Gastrocnemius medialis (tissue), 4 donors: Measurements from ENCODE around the gene GSTM1. TPM values are rescaled to one million over a fixed set of nuclear protein-coding genes. Genes with fewer than 3 reads are reported as not detected.
A peak's percentile ranks its signal among the peaks of the same experiment; 100 is the strongest.
"Not testable (repeated sequence)": the region's sequence is repeated elsewhere in the genome, so short reads cannot be mapped to it uniquely, and the experiment has no call there.

ENCODE experiments used
- ATAC-seq, 2 donors: fragments of 150-250 bp; one replicate each; pipeline ENCODE4 v1.9.1; 2016
- DNase-seq, 2 donors: peaks; one replicate each; pipeline ENCODE4 v3.0.0-alpha.2; 2019
- H3K27ac ChIP-seq, 4 donors: fragments of 200-600 bp; sonication (generic); 1 replicate in 1 of 4; 2 replicates in 3 of 4; pipeline ENCODE4 v1.5.1; 2016 to 2018; ENCODE audit warnings: mild to moderate bottlenecking in 2 of 4, moderate library complexity in 1 of 4
- H3K27me3 ChIP-seq, 3 donors: fragments of 200-600 bp; sonication (generic) in 2 of 3; 1 replicate in 1 of 3; 2 replicates in 2 of 3; pipeline versions ENCODE4 v1.5.1 to v1.6.0; 2016 to 2019; ENCODE audit warnings: mild to moderate bottlenecking in 1 of 3, moderate library complexity in 1 of 3
- H3K36me3 ChIP-seq, 2 donors: fragments of 200-600 bp; sonication (generic) in 1 of 2; one replicate each; pipeline ENCODE4 v1.5.1; 2017 to 2018
- H3K4me1 ChIP-seq, 2 donors: fragments of 200-600 bp; sonication (generic) in 1 of 2; one replicate each; pipeline ENCODE4 v1.5.1; 2016 to 2017; ENCODE audit warnings: mild to moderate bottlenecking in 2 of 2
- H3K4me3 ChIP-seq, 4 donors: fragments of 200-600 bp; sonication (generic) in 3 of 4; 1 replicate in 1 of 4; 2 replicates in 3 of 4; pipeline ENCODE4 v1.5.1; 2016 to 2019; ENCODE audit warnings: mild to moderate bottlenecking in 2 of 4
- H3K9me3 ChIP-seq, 3 donors: fragments of 200-600 bp; sonication (generic) in 2 of 3; 1 replicate in 1 of 3; 2 replicates in 2 of 3; pipeline ENCODE4 v1.5.1; 2016 to 2019
- CTCF ChIP-seq, 5 experiments: fragments of 450-650 bp in 3 of 5; fragments of 200-600 bp in 2 of 5; sonication (generic) in 2 of 5; IDR thresholded peaks in 4 of 5; conservative IDR thresholded peaks in 1 of 5; 1 replicate in 4 of 5; 2 replicates in 1 of 5; pipeline ENCODE4 v1.5.1; 2016 to 2019; ENCODE audit warnings: antibody characterized with exemption in 5 of 5, mild to moderate bottlenecking in 3 of 5, moderate library complexity in 3 of 5
- POLR2A ChIP-seq, 2 donors: fragments of 450-650 bp; IDR thresholded peaks; one replicate each; pipeline ENCODE4 v1.6.1; 2017; ENCODE audit warnings: antibody characterized with exemption in 2 of 2, mild to moderate bottlenecking in 2 of 2, moderate library complexity in 2 of 2
- in situ Hi-C, 4 donors: fragments of 200-750 bp; cut with MboI; loops; one replicate each; pipeline versions ENCODE4 v1.15.0 to v1.8.0; 2017; ENCODE audit warnings: low sequenced_read_pairs in 4 of 4
- intact Hi-C: fragments of 100-400 bp; cut with DNase I; formaldehyde crosslinking; loops from one replicate; pipeline ENCODE4 v1.15.1; 2023; ENCODE audit warnings: low total_unique reads
- total RNA-seq, 4 donors: library from RNA; depleted of rRNA; stranded (reverse); fragments of >200 nt; gene quantifications; one replicate each; pipeline versions ENCODE4 v1.1.0 to v1.2.3, GENCODE V29; 2016

Gene GSTM1
- total RNA-seq, 4 donors from 2014 or later: 30.3 TPM; not detected in 3

- H3K27ac ChIP-seq: no peak overlapping the region
- DNase-seq (no peak), ATAC-seq (no peak)
- H3K4me1 ChIP-seq: peaks cover 6 to 7% of the 10 kb centered on the region in 2 donors
- H3K36me3 ChIP-seq: peaks cover 0 to 5% of the 10 kb centered on the region in 2 donors
- intact Hi-C loops: no loop called here
- H3K9me3 ChIP-seq: no peaks in the 10 kb centered on the region
- no peak overlapping the region for H3K4me3 ChIP-seq
- TF ChIP-seq CTCF (IDR thresholded peaks at IDR 0.05 in 4 of 5, conservative IDR thresholded peaks at IDR 0.05 in 1 of 5) (no peak), POLR2A (IDR thresholded peaks at IDR 0.05) (no peak)
- H3K27me3 ChIP-seq: no peaks in the 10 kb centered on the region
- in situ Hi-C loops: loop anchor here in 1 of 4 donors (10.0 kb wide), 1 partner anchor 315 kb away; the partner anchor contains the start of gene AHCYL1
Measured at GRCh38 chr1:109669246-109669948, 18.2 kb upstream of the GSTM1 start.

- in situ Hi-C loops: loop anchor here in 1 of 4 donors (10.0 kb wide), 1 partner anchor 315 kb away; the partner anchor contains the start of gene AHCYL1
- intact Hi-C loops, H3K9me3 ChIP-seq, H3K36me3 ChIP-seq, DNase-seq, ATAC-seq, H3K4me1 ChIP-seq, H3K4me3 ChIP-seq, H3K27me3 ChIP-seq, H3K27ac ChIP-seq: not testable (repeated sequence)
Measured at GRCh38 chr1:109669949-109670302, 17.7 kb upstream of the GSTM1 start.

DNA sequence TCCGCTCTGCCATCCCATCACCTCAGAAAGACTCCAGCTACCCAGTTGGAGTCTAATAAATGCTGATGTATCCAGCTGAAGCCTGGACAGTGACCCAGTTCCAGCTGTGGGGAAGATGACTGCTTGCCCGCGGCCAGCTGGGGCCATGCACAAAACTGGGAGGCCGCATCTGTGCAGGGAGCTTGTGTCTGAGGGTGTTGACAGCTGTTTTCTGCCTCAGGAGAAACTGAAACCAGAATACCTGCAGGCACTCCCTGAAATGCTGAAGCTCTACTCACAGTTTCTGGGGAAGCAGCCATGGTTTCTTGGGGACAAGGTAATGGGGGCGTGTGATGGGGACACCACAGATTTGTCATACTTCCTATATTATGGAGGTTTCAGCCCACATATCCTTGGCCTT is 16.6 kb upstream of the GSTM1 start:
- Histone ChIP-seq H3K27ac (no peak overlapping the region), H3K36me3 (peaks cover 0 to 5% of the 10 kb centered on the region in 2 donors), H3K27me3 (no peaks in the 10 kb centered on the region), H3K4me3 (no peak overlapping the region), H3K4me1 (peaks cover 9 to 10% of the 10 kb centered on the region in 2 donors), H3K9me3 (no peaks in the 10 kb centered on the region)
- ATAC-seq (no peak), DNase-seq (no peak)
- in situ Hi-C loops (no loop called here), intact Hi-C loops (no loop called here)
- no peak for TF ChIP-seq POLR2A (IDR thresholded peaks at IDR 0.05)
- TF ChIP-seq CTCF (IDR thresholded peaks at IDR 0.05 in 4 of 5, conservative IDR thresholded peaks at IDR 0.05 in 1 of 5): no peak

DNA sequence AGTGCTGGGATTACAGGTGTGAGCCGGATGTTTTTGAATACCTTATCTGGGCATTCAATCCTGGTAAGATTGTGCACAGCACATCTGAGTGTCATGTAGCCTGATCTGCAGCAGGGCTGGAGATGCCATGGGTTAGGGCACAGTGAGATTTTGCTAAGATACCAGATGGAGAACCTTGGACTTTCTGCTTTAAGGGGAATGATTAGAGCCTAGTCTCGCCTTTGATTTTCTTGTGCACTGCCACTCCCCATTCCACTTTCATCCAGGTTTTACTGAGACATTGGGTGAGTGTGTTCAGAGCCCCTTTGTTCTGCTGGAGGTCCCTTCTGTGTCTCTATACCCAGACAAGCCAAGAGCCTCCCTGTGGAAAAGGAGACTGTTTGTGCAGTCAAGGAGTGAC is 13.8 kb upstream of the GSTM1 start:
- H3K9me3 ChIP-seq, in situ Hi-C loops, DNase-seq, H3K36me3 ChIP-seq, ATAC-seq, H3K4me3 ChIP-seq, H3K27ac ChIP-seq, intact Hi-C loops, H3K27me3 ChIP-seq: not testable (repeated sequence)
- peaks cover 16 to 17% of the 10 kb centered on the region in 2 donors for H3K4me1 ChIP-seq

DNA sequence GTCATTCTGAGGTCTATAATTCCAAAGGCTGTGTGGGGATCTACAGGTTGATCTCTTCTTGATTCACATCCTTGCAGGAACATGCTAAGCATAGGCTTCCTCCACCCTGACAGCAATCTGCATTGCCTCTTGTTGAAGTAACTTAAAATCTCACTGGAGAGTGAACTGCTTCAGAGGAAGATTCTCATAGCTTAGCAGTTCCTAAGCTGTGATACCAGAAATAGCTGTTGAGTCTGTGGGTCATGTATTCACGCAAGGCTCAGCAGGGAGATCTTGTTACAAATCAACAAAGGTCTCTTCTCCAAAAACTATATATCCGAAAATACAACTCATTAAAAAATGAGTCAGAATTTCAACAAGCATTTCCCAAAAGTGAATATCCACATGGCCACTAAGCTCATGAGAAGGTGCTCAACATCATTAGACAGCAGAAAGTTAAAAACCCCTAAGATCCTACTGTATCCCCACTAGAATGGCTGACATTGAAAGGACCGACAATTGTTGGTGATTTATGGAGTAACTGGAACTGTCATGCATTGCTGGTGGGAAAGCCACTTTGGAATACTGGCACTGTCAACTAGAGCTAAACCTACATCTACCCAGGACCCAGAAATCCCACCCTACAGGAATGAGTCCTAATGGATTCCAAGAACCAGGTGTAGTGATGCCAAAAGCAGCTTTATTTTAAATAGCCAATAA is 10.8 kb upstream of the GSTM1 start:
- Histone ChIP-seq H3K27ac (peak overlapping the region; percentile 79 to 86 (median 81)), H3K4me3 (peak overlapping the region in 1 of 4 donors; percentile 19), H3K4me1 (peaks cover 16 to 17% of the 10 kb centered on the region in 2 donors)
- H3K9me3 ChIP-seq, intact Hi-C loops, H3K36me3 ChIP-seq, H3K27me3 ChIP-seq, in situ Hi-C loops: not testable (repeated sequence)
- ATAC-seq: peak; percentile 98 to 99
- DNase-seq: peak in 1 of 2 donors; percentile 39

GRCh38 chr1:109677459-109677858 is 10.2 kb upstream of the GSTM1 start:
- Histone ChIP-seq H3K27ac (peak overlapping the region; percentile 79 to 86 (median 81)), H3K4me3 (no peak overlapping the region), H3K36me3 (no peaks in the 10 kb centered on the region), H3K27me3 (no peaks in the 10 kb centered on the region), H3K9me3 (no peaks in the 10 kb centered on the region), H3K4me1 (peaks cover 16 to 17% of the 10 kb centered on the region in 2 donors)
- ATAC-seq (no peak), DNase-seq (no peak)
- intact Hi-C loops: no loop called here
- no peak for TF ChIP-seq CTCF (IDR thresholded peaks at IDR 0.05 in 4 of 5, conservative IDR thresholded peaks at IDR 0.05 in 1 of 5)
- TF ChIP-seq POLR2A (IDR thresholded peaks at IDR 0.05): no peak
- in situ Hi-C loops: no loop called here

GRCh38 chr1:109678637-109679036 is 9.0 kb upstream of the GSTM1 start:
- peak overlapping the region in 1 of 4 donors; percentile 82 for H3K27ac ChIP-seq

DNA sequence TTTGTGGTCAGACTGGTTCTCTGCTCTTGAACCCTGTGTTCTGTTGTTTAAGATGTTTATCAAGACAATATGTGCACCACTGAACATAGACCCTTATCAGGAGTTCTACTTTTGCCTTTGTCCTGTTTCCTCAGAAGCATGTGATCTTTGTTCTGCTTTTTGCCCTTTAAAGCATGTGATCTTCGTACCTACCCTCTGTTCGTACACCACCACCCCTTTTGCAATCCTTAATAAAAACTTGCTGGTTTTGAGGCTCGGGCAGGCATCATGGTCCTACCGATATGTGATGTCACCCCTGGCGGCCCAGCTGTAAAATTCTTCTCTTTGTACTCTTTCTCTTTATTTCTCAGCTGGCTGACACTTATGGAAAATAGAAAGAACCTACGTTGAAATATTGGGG is 2.8 kb upstream of the GSTM1 start:
- ATAC-seq, intact Hi-C loops, H3K36me3 ChIP-seq, H3K9me3 ChIP-seq, H3K4me3 ChIP-seq, in situ Hi-C loops, H3K4me1 ChIP-seq, DNase-seq, H3K27me3 ChIP-seq: not testable (repeated sequence)
- peak overlapping the region in 1 of 4 donors; percentile 52 for H3K27ac ChIP-seq

More at GRCh38 chr1:109678637-109679036, 9.0 kb upstream of the GSTM1 start:
- H3K4me3 ChIP-seq, H3K9me3 ChIP-seq, H3K27me3 ChIP-seq, intact Hi-C loops, ATAC-seq, in situ Hi-C loops, DNase-seq, H3K36me3 ChIP-seq: not testable (repeated sequence)
- H3K4me1 ChIP-seq: peaks cover 16 to 17% of the 10 kb centered on the region in 2 donors
